GM18909 (cell line): ENCODE data around the gene ADORA1.

ENCODE experiments used
- ATAC-seq: cut with Tn5 transposase; IDR thresholded peaks from one replicate; pipeline ENCODE4 v1.9.1; 2021; ENCODE audit warnings: mild to moderate bottlenecking; ENCODE audit not compliant: unreplicated experiment, poor library complexity

ADORA1 gene

DNA sequence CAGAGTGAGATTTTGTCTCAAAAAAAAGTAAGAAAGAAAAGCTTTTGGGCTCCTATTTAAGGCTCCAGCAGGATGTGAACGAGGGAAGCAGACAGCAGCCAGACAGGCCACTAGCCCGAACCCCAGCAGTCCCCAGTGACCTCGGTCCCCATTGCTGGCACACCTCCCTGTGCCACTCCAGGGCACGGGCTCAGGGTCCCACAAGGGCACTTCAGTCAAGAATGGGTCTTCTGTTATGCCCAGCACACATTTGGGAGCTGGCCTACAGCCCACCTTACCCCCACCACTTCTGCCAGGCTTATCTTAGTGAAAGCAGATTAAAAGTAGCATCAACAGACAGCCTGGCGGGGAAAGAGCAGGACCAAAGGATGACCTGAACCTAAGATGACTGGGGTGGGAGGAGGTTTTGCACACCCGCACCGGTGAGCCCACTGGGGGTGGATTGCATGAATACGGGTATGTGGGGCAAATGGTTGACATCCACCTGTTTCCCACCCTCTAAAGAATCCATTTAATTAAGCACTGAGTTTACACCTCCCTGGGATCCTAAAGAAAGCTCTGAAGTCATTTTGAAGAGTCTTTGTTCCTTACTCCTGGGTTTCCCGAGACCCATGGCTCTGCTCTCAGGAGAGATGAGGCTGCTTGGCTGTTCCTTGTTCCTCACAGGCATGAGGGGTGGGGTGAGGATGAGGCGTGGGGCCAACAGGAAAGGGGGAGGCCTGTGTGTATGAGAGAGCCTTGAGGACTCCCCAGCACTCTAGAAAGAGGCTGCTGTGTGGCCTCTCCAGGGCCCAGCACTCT lies 54.3 kb downstream of the ADORA1 start:
- no peak for ATAC-seq

DNA sequence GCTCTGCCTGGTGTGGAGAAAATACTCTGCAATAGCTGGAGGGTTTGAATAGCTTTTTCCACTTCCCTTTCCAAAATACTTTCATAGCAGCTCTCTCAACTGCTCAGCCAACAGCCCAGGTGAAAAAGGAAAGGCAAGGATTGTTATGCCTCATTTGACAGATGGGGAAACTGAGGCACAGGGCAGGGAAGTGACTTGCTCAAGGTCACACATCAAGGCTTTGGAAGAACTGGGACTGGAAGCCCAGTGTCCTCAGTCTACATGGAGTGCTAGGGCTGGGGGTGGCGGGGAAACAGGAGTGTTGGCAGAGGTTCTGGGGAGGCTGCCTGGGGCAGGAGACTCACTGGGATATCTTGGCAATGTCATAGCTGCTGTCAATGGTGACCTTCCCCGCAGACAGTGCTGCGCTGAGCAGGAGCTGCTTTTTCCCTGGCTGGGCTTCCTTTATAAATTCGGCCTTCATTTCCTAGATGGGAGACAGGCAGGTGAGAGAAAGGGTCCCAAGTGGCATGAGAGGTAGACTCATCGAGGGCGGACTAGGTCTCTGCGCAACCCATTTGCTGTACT lies 54.9 kb downstream of the ADORA1 start:
- ATAC-seq, result no peak

DNA sequence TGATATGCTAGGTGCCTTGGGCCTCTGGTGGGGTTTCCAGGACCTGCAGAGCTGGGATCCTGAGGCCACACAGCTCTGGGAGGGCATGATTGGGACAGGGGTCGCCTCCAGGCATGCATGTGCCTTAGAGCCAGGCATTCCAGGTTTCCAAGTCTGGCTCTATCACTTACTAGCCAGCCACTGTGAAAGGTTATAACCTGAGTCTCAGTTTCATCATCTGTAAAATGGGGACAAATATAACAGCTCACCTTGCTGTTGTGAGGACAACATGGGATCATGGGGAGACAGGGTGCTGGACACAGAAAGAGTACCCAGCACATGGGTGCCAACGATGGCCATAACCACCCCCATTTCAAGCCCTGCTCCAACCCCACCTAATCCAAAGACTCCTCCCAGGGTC lies 56.3 kb downstream of the ADORA1 start:
- ATAC-seq, result no peak

DNA sequence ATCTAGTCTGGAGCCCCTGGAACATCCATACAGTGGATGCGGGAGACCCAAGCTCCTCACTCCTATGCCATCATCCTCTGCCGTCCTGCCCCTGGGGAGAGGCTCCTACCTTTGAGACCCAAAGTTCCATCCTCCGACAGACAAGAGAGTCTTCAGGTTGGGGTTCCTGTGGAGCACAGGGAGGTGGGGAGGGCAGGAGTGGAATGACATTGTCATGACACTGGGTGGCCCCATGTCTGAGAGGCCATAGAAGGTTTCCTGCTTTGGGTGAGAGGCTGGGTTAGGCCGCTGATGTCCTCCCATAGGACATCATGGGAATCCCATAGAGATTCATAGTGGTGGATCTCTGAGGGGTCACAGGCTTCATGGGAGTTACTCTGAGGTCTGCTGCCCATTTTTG lies 56.9 kb downstream of the ADORA1 start:
- no peak for ATAC-seq

DNA sequence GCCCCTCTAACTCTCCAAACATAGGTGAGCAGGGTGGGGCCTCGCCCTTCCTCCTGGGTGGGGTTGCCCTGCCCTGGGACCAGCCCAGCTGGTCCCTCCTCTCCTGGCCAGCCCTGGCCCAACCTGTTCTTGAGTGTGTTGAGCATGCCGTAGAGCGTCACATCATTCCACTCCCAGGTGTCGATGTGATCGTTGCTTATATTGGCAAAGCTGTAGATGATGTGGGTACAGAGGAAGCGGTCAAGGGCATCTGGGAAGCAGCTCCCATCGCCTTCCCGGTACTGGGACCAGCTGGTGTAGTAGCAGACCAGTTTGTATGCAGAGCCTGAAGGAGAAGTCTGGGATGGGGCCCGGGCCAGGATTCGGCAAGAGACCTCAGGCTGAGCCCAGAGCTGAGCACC lies 57.5 kb downstream of the ADORA1 start:
- no peak for ATAC-seq

DNA sequence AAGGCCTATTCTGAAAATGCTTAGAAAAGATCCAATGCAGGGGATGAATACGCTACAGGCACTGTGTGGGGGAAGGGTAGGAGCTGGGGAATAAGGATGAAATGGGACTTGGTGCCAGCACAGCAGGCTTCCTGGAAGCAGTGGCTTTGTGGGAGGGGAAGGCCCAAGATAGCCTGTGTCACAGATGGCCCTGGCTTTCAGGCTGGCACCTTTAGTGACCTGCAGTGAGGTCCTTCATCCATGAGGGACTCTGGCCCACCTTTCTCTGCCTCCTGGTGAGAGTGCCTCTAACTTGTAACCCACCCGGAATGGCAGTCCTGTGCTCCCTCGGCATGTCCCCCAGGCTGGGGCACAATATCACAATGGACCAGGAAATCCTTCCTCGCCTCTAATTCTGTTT lies 58.1 kb downstream of the ADORA1 start:
- ATAC-seq, result no peak

DNA sequence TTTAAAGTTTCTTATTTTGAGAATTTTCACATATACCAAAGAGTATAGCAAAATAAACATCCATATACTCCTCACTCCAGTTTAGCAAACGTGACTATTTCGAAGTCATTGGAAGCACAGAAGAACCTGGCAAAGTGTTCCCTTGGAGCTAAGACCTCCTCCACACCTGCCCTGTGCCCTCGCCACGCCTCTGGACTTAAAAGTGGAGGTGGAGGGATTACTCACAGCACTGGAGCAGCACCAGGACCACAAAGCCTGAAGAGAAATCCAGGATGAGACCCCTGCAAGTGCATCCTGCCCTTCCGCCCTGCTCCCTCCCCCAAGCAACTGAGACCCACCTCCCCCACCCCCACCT lies 58.5 kb downstream of the ADORA1 start:
- ATAC-seq, result no peak

DNA sequence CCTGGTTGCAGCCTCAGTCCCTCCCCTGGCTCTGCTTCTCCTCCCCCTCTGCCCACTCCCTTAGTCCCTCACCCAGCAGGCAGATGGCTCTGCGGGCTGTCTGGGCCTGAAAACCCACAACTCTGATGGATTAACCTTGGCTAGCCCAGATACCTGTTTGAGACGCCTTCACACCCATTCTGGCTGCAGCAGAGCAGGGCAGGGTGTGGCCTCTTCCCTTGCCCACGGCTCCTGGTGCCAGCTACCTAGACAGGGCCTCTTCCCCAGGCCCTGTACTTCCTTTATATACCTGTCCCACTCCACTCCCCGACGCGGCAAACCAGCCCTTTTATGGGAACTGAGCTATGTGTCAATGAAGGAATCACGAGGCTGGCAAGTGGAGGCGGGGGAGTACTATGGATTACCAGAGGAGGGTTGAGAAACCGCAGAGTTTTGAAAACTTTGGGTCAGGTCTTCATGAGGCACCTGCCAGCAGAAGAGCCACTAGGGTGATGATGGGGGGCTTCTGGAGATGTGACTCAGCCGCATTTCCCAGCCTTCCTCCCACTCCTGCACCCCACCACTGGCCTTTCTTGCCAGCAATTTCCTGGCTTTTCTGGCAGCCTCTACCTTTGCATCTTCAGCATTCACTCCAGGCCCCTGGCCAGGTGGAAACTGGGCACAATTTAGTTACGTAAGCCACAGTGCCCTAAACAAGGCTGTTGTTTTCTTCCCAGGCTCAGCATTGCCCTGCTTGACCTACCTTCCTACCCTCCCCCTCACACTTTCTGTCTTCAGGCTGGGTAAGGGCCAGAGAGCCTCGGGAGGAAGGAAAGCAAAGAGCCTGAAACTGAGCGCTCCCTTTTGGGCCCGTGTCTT lies 59.1 kb downstream of the ADORA1 start, which contains the start of gene CHI3L1:
TSS of gene CHI3L1 (minus strand) at position 259 of the 858 bp plus-strand sequence. CDS start at position 178, 81 bp downstream.
- ATAC-seq, result no peak

DNA sequence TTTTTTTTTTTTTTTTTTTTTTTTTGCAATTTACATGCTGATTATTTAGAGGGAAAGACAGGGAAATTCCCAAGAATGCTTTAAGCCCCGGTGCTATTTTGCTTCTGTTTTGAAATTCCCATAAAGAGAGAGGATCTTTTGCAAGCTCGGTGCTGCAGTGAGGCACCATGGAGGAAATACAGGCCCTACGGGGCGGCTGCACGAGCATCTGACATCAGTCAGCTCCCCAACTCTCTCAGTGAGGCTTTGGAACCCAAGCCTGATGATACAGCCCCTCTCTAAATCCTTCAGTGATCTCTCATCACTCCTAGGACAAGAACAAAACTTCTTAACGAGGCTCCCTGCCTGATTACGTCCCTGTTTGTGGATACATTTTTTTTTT lies 59.8 kb downstream of the ADORA1 start:
- ATAC-seq, result no peak

DNA sequence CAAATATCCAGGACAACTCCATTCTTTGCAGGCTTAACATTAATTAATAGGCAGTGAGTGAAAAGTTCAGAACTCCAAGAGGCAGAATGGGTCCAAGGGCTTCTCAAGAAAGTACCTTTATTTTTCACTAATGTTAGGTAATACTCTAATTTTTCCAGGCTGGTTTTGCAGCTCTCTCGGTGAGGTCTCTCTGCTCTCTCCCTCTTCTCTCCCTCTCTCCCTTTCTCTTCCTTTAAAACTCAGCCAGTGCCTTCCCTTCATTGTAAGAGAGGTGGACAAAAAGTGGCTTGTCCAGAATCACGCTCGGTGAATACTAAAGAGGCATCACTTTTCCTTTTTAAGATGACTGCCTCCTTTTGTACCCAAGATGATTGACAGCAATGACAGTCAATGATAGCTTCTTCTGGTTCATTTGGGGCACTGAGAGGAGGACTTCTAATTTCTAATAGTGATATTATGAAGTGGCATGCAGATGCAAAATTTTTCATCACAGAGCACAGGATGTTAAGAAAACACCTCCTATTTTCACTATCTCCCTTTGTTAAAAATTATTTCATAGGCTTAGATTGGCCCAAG lies 60.3 kb downstream of the ADORA1 start:
- no peak for ATAC-seq

DNA sequence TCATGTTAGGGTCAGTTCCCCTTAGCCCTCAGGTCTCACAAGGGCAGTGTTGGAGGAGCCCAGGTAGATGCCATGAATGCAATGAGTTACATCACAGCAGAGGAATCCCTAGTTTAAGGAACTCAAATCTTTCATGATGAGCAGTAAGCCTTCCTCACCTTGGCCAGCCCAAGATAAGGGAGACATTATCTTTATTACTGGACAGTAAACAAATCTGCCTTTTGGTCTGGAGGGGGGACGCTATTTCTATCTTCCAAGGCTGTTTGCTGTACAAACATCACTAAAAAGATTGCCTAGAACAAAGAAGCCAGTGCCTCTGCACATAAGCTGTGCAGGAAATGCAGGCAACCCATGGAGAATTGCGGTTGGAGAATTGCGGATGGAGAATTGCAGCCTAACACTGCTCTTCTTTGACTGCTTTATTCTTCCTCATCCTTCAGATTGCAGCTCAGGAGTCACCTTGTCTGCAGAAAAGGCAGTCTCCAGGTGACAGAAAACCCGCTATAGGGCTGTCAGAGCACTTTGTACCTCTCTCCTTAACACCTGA lies 61.2 kb downstream of the ADORA1 start:
- ATAC-seq, result no peak

DNA sequence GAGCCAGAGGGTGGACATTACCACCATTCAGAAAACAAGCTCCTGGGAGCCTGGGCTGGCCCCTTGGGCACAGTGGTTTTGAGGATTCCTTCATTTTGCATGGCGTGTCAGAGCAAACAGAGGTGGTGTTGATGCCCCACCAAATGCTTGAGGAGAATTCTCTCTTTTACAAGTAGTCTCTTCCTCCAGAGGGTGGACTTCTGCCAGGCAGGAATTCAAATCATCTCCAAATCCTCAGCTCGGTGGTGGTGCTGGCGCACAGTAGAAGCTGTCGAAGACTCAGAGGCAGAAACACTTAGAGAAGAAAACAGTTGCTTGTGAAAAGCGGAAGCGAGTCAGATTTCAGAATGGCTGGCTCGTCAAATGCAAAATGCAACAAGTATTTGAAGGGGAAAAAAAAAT lies 62.4 kb downstream of the ADORA1 start:
- no peak for ATAC-seq

DNA sequence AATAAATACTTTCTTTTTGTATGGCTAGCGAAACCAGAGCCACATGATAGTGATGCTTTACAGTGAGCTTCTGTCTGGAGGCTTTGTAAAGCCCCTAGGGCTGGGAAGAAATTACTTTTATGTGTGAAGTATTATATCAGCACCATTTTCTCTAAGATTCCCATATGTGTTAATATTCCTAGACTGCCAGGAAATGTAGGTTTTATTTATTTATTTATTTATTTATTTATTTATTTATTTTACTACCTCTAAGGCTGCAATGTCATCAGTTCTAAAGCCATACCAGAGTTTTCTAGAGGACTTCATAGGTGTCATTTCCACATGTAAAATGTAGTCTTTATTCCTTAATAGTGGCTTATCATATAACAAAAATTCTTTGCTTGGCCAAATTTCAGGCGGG lies 63.4 kb downstream of the ADORA1 start:
- no peak for ATAC-seq

DNA sequence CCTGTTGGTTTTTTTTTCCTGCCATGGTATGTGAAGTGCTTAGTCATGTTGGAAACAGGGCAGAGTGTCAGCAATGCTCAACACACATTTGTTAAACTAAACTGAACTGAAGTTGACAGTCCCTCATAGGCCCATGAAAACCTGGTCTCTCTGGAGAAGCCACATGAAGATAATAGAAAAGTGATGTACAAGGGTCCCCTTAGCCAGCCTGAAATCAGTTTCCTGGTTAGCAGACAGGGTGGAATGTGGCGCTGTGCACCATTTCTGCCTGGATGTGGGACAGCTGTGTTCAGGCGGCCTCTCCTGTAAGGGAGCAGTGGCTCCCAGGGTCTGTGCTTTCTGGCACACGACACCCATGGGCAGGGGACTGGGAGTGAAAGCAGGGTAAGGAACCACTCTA lies 68.8 kb downstream of the ADORA1 start:
- ATAC-seq, result no peak

DNA sequence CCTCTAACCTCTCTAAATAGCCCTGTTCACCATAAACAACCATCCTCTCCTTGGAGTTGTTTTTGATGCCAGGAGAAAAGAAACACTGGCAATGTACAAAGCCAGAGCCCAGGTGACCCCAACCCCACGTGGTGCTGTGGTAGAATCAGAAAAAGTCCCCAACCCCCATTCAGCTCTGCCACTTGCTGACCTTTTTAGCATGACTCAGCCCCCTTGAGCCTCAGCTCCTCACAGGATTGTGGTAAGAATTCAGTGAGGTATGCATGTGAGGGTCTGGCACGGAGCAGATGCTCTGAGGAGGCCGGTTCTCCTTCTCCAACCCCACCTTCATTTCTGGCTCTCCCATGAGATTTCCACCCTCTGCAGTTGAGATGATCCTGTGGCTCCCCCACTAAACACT lies 70.1 kb downstream of the ADORA1 start:
- ATAC-seq, result no peak

DNA sequence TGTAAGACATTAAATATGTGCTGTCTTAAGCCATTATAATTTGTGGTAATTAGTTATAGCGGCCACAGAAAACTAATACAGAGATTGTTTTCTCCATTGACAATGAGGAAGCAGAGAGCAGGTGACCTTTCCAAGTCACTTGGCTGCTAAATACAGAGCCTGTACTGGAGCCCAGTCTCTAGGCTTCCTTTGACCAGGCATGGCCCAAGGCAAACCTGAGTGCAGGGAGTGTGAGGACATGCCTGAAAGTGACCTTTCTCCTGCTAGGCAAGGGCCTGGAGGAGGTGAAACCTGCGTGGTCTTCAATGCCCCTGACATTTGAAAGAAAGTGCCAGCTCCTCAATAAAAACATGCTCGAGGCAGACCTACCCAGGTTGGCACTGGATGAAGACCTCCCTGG lies 71.5 kb downstream of the ADORA1 start:
- ATAC-seq, result no peak

DNA sequence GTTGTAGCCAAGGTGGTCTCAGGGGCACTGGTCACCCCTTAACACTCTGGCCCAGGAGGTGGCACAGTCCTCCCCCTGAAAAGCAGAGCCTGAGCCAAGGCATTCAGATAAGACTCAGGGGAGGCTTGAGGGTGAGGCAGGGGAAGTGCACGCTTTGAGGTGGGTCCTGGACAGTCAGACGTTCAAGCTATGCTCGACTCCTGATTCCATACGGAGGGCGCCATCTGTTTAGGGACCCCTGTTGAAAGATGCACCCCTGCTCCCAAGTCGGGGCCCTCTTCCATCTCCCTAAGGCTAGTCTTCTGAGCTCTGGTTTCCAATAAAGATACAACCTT lies 71.9 kb downstream of the ADORA1 start:
- no peak for ATAC-seq

DNA sequence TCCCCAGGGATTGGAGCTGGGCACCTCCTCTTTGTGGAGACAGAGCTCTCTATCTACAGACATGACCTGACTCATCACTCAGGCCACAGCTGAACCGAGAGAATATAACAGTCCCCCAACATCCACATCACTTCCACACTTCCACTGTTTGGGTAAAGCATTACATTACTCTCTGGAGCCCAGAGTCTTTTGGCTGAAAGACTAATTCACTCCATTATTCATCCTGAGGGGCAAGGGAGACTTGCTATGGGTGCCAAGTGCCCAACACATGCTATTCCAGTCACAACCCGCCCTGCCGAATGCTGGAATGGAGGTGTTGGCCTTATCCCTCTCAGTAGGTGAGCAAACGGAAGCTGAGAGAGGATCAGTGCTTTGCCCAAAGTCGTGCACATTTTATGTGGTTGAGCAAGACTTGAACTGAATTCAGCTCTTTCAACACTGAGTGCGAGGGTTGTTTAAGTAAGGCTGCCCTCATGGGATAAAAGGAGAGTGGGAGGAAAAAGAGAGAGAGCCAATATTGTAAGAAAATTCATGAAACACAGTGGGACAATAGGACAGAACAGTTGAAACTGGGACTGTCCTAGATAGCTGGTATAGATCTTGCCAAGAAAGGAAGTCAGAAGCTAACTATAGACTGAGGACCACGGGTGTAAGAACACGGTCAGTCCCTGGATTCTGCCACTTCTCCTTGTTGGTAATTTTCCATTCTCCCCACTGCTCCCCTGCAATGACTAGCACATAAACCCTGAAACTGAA lies 72.5 kb downstream of the ADORA1 start:
- no peak for ATAC-seq

DNA sequence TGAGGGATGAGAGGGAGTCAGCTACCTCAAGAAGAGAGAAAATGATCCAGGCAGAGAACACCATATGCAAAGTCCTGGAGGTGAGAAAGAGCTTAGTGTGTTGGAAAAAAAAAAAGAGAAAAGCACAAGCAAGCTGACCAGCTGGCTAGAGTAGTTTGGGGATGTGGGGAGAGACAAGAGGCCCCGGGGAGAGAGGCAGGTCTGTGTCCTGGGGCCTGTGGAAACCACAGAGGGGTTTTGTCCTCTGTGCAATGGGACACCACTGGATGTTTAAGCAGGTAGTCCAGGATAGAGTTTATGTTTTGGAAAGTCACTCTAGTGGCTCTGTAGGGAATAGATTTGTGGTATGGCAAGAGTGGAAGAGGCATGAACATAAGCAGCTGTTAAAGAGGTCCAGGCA lies 73.4 kb downstream of the ADORA1 start:
- no peak for ATAC-seq

DNA sequence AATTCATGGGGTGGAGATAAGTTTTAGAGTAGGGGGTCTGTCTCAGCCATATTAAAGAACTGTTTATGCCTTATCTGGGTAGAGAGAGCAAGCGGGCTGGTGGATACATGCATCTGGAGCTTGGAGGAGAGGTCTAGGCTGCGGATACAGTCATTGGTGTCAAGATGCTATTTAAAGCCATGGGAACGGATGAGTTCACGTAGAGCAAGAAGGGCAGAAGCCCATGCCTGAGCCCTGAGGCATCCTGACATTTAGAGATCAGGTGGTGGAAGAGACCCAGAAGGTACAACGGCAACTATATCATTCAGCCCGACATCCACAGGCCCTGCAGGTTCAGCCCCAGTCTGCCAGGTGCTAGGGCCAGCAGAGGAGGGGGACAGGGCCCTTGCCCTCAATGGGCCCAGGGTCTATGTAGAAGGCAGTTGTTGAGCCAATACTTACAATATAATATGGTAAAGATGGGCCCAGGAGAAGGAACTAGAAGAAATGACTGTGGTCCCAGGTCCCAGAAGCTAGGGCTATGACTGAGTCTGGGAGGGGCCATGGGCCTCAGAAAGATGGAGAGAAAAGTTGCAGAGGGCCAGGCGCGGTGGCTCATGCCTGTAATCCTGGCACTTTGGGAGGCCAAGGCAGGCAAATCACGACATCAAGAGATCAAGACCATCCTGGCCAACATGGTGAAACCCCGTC lies 74.1 kb downstream of the ADORA1 start:
- no peak for ATAC-seq
